ENCODE measurements around the gene VAMP8.
A peak's percentile ranks its signal among the peaks of the same experiment; 100 is the strongest.
"Not testable (repeated sequence)": the region's sequence is repeated elsewhere in the genome, so short reads cannot be mapped to it uniquely, and the experiment has no call there.

VAMP8 gene

GRCh38 chr2:85598594-85599340 lies 21.4 kb downstream of the VAMP8 start:
- DNase-seq (ENCODE audit: low spot score): no peak

GRCh38 chr2:85599468-85600234 lies 22.3 kb downstream of the VAMP8 start:
- no peak for DNase-seq (ENCODE audit: low spot score)

- DNase-seq (ENCODE audit: low spot score): no peak
Observed at GRCh38 chr2:85600235-85600575, 22.8 kb downstream of the VAMP8 start.

- no peak for DNase-seq (ENCODE audit: low spot score)
Observed at GRCh38 chr2:85600951-85601770, 23.8 kb downstream of the VAMP8 start.

GRCh38 chr2:85601771-85602475 lies 24.5 kb downstream of the VAMP8 start:
- peak; percentile 59 for DNase-seq (ENCODE audit: low spot score)

- peak; percentile 93 for DNase-seq (ENCODE audit: low spot score)
Observed at GRCh38 chr2:85602476-85603234, 25.3 kb downstream of the VAMP8 start, which contains the start of gene TMEM150A. TSS of gene TMEM150A (minus strand) at chr2:85602698. CDS start at chr2:85601948, 750 bp downstream.

- DNase-seq (ENCODE audit: low spot score): not testable (repeated sequence)
Observed at GRCh38 chr2:85604133-85604444, 26.7 kb downstream of the VAMP8 start.

- no peak for DNase-seq (ENCODE audit: low spot score)
Observed at GRCh38 chr2:85604568-85605339, 27.4 kb downstream of the VAMP8 start.

- no peak for DNase-seq (ENCODE audit: low spot score)
Observed at GRCh38 chr2:85605406-85606115, 28.2 kb downstream of the VAMP8 start.

GRCh38 chr2:85606116-85606455 lies 28.7 kb downstream of the VAMP8 start:
- no peak for DNase-seq (ENCODE audit: low spot score)

- peak; percentile 41 for DNase-seq (ENCODE audit: low spot score)
Observed at GRCh38 chr2:85607268-85608215, 30.2 kb downstream of the VAMP8 start.

GRCh38 chr2:85611217-85611704 lies 33.9 kb downstream of the VAMP8 start:
- DNase-seq (ENCODE audit: low spot score): peak; percentile 38

- DNase-seq (ENCODE audit: low spot score): peak; percentile 87
Observed at GRCh38 chr2:85611705-85612587, 34.6 kb downstream of the VAMP8 start, which contains the start of gene C2orf68. TSS of gene C2orf68 (minus strand) at chr2:85612066. CDS start at chr2:85611984, 82 bp downstream.

- no peak for DNase-seq (ENCODE audit: low spot score)
Observed at GRCh38 chr2:85613717-85614515, 36.5 kb downstream of the VAMP8 start.

GRCh38 chr2:85614757-85615156 lies 37.4 kb downstream of the VAMP8 start:
- not testable (repeated sequence) for DNase-seq (ENCODE audit: low spot score)

GRCh38 chr2:85615413-85615728 lies 38.0 kb downstream of the VAMP8 start:
- DNase-seq (ENCODE audit: low spot score): no peak

GRCh38 chr2:85617723-85618122 lies 40.3 kb downstream of the VAMP8 start:
- DNase-seq (ENCODE audit: low spot score): not testable (repeated sequence)
